ENCODE measurements around the gene DOCK4.

- TF ChIP-seq CTCF (IDR thresholded peaks at IDR 0.05) (no peak), POLR2A (IDR thresholded peaks at IDR 0.05) (no peak)
Measured at GRCh38 chr7:112116358-112116757, 89.8 kb downstream of the DOCK4 start.

Data from thyroid gland (tissue), 4 donors.